AG10803 (cell line): ENCODE measurements around the gene DOCK9.

Experiments
- DNase-seq: peaks from one replicate; pipeline ENCODE4 v3.0.0; 2010; ENCODE audit warnings: low read depth
- H3K4me3 ChIP-seq: 2 replicates; pipeline ENCODE4 v1.5.1; 2011; ENCODE audit warnings: mild to moderate bottlenecking, low read length, control low read depth
- CTCF ChIP-seq: conservative IDR thresholded peaks from 2 replicates; pipeline ENCODE4 v1.5.1; 2011; ENCODE audit warnings: mild to moderate bottlenecking, low read length, control low read depth, inconsistent platforms

Gene DOCK9

GRCh38 chr13:98783856-98784478, 193.9 kb downstream of the DOCK9 start:
- TF ChIP-seq CTCF = no peak
- no peak overlapping the region for H3K4me3 ChIP-seq
- no peak for DNase-seq

- no peak for TF ChIP-seq CTCF
- no peak overlapping the region for H3K4me3 ChIP-seq
- peak; percentile 19 for DNase-seq
These were observed 195.2 kb downstream of the DOCK9 start for GRCh38 chr13:98782654-98783053.

GRCh38 chr13:98781905-98782304, 196.0 kb downstream of the DOCK9 start:
- no peak for TF ChIP-seq CTCF
- H3K4me3 ChIP-seq = no peak overlapping the region
- DNase-seq = no peak

GRCh38 chr13:98781470-98781869, 196.4 kb downstream of the DOCK9 start:
- no peak for TF ChIP-seq CTCF
- H3K4me3 ChIP-seq = no peak overlapping the region
- no peak for DNase-seq

GRCh38 chr13:98781045-98781444, 196.8 kb downstream of the DOCK9 start:
- no peak for TF ChIP-seq CTCF
- no peak for DNase-seq

GRCh38 chr13:98780451-98780850, 197.4 kb downstream of the DOCK9 start:
- no peak overlapping the region for H3K4me3 ChIP-seq
- TF ChIP-seq CTCF = no peak
- DNase-seq = peak; percentile 76

More at GRCh38 chr13:98781045-98781444, 196.8 kb downstream of the DOCK9 start:
- H3K4me3 ChIP-seq = no peak overlapping the region

GRCh38 chr13:98779695-98780094, 198.2 kb downstream of the DOCK9 start:
- H3K4me3 ChIP-seq = no peak overlapping the region
- TF ChIP-seq CTCF = no peak

More at GRCh38 chr13:98779695-98780094, 198.2 kb downstream of the DOCK9 start:
- DNase-seq = no peak
